A673 (cell line): ENCODE data around the gene CEP95. TPM values are rescaled to one million over a fixed set of nuclear protein-coding genes. Genes with fewer than 3 reads are reported as not detected.

ENCODE experiments used
- BruUV-seq: library from RNA; stranded (reverse); fragments of 400-500 nt; replicated peaks from 2 replicates; lab custom pipeline; 2021; lab: Mats Ljungman, UMichigan
- CTCF ChIA-PET: fragments of 300-600 bp; sonication (Branson Sonifier 250); formaldehyde crosslinking; loops from one replicate; lab custom pipeline; 2022; ENCODE audit warnings: antibody characterized with exemption; lab: Charles Lee
- POLR2A ChIA-PET: fragments of 300-600 bp; sonication (Branson Sonifier 250); formaldehyde crosslinking; loops from one replicate; lab custom pipeline; 2022; ENCODE audit warnings: antibody characterized with exemption; ENCODE audit not compliant: low non-redundant PET; lab: Charles Lee
- DNase-seq: peaks from one replicate; pipeline ENCODE4 v3.0.0-alpha.2; 2015; ENCODE audit warnings: low spot score
- H3K27ac ChIP-seq: fragments of 200-600 bp; sonication (generic); 2 replicates; pipeline ENCODE4 v1.5.1; 2016; ENCODE audit warnings: mixed run types, low read depth, mild to moderate bottlenecking, mixed read lengths, antibody characterized with exemption, low read length; ENCODE audit not compliant: poor library complexity, severe bottlenecking
- H3K27me3 ChIP-seq: fragments of 200-600 bp; sonication (generic); replicated peaks from 2 replicates; pipeline ENCODE4 v1.6.1; 2017; ENCODE audit warnings: mixed run types, low read depth, mild to moderate bottlenecking, mixed read lengths, antibody characterized with exemption, low read length; ENCODE audit not compliant: insufficient read depth, poor library complexity
- H3K36me3 ChIP-seq: fragments of 200-600 bp; sonication (generic); 2 replicates; pipeline ENCODE4 v1.6.1; 2016; ENCODE audit warnings: mixed run types, mild to moderate bottlenecking, mixed read lengths, antibody characterized with exemption, low read length; ENCODE audit not compliant: insufficient read depth, poor library complexity, severe bottlenecking
- H3K4me1 ChIP-seq: fragments of 200-600 bp; sonication (generic); 2 replicates; pipeline ENCODE4 v1.6.1; 2017; ENCODE audit warnings: mixed run types, mild to moderate bottlenecking, mixed read lengths, antibody characterized with exemption, low read length; ENCODE audit not compliant: insufficient read depth, poor library complexity, severe bottlenecking
- H3K4me3 ChIP-seq: fragments of 200-600 bp; sonication (generic); 2 replicates; pipeline ENCODE4 v1.5.1; 2016; ENCODE audit warnings: low read depth, mixed run types, mild to moderate bottlenecking, mixed read lengths, low read length; ENCODE audit not compliant: poor library complexity, severe bottlenecking
- H3K9me3 ChIP-seq: fragments of 200-600 bp; sonication (generic); 2 replicates; pipeline ENCODE4 v1.6.1; 2016; ENCODE audit warnings: mixed run types, low read depth, mild to moderate bottlenecking, mixed read lengths, antibody characterized with exemption, low read length; ENCODE audit not compliant: poor library complexity, severe bottlenecking
- CTCF ChIP-seq: fragments of 300-800, 200-600 bp; sonication (generic); conservative IDR thresholded peaks from 2 replicates; pipeline ENCODE4 v1.5.1; 2017; ENCODE audit warnings: low read depth, mild to moderate bottlenecking, antibody characterized with exemption, low read length, moderate library complexity, mixed read lengths
- EZH2 ChIP-seq: fragments of 200-600 bp; sonication (generic); IDR thresholded peaks from 2 replicates; pipeline ENCODE4 v1.6.1; 2017; ENCODE audit warnings: borderline replicate concordance, low read depth, mild to moderate bottlenecking, mixed read lengths, antibody characterized with exemption, low read length; ENCODE audit not compliant: poor library complexity, severe bottlenecking
- intact Hi-C: fragments of 100-400 bp; cut with micrococcal nuclease; formaldehyde crosslinking; loops from one replicate; pipeline ENCODE4 v1.10.0; 2022; ENCODE audit not compliant: unreplicated experiment
- total RNA-seq: library from RNA; stranded (reverse); gene quantifications from 2 replicates; pipeline ENCODE4 v1.2.3, GENCODE V29; 2021

CEP95 gene
- total RNA-seq, 1 experiment from 2014 or later: 66.8 TPM

GRCh38 chr17:64551461-64551860, 44.7 kb downstream of the CEP95 start:
- H3K4me1 ChIP-seq: no peaks in the 10 kb centered on the region
- H3K27ac ChIP-seq: no peak overlapping the region
- H3K9me3 ChIP-seq: no peaks in the 10 kb centered on the region
- intact Hi-C loops: no loop called here
- H3K36me3 ChIP-seq: peaks cover 8% of the 10 kb centered on the region
- POLR2A ChIA-PET: no interaction called here
- TF ChIP-seq CTCF (no peak), EZH2 (no peak)
- CTCF ChIA-PET: no interaction called here
- no peak overlapping the region for H3K4me3 ChIP-seq
- no peaks in the 10 kb centered on the region for H3K27me3 ChIP-seq
- no peak for DNase-seq
- no TSS peak for BruUV-seq

- BruUV-seq: no TSS peak
- CTCF ChIA-PET: no interaction called here
- Histone ChIP-seq H3K36me3 (peaks cover 15% of the 10 kb centered on the region), H3K27me3 (no peaks in the 10 kb centered on the region), H3K9me3 (no peaks in the 10 kb centered on the region), H3K4me1 (no peaks in the 10 kb centered on the region), H3K27ac (no peak overlapping the region), H3K4me3 (no peak overlapping the region)
- POLR2A ChIA-PET: no interaction called here
- TF ChIP-seq EZH2 (no peak), CTCF (no peak)
- no peak for DNase-seq
- intact Hi-C loops: no loop called here
These were observed 47.4 kb downstream of the CEP95 start for GRCh38 chr17:64554028-64554637.

GRCh38 chr17:64555281-64555680, 48.5 kb downstream of the CEP95 start:
- ChIA-PET CTCF (no interaction called here), POLR2A (no interaction called here)
- no peak for DNase-seq
- intact Hi-C loops: no loop called here
- Histone ChIP-seq H3K9me3 (no peaks in the 10 kb centered on the region), H3K36me3 (peaks cover 9% of the 10 kb centered on the region), H3K27ac (no peak overlapping the region), H3K4me3 (no peak overlapping the region), H3K27me3 (no peaks in the 10 kb centered on the region), H3K4me1 (no peaks in the 10 kb centered on the region)
- no peak for TF ChIP-seq CTCF
- TF ChIP-seq EZH2: no peak
- BruUV-seq: no TSS peak
